Activated CD8-positive, alpha-beta memory T cell treated with anti-CD3 and anti-CD28 coated beads, Interleukin-2, amount 50 U/mL, for 4 hours (primary cell): ENCODE measurements around the gene MILR1.
"Not testable (repeated sequence)": the region's sequence is repeated elsewhere in the genome, so short reads cannot be mapped to it uniquely, and the experiment has no call there.

Experiments
- DNase-seq: peaks from one replicate; pipeline ENCODE4 v3.0.0-alpha.2; 2020

MILR1 gene, protein sequence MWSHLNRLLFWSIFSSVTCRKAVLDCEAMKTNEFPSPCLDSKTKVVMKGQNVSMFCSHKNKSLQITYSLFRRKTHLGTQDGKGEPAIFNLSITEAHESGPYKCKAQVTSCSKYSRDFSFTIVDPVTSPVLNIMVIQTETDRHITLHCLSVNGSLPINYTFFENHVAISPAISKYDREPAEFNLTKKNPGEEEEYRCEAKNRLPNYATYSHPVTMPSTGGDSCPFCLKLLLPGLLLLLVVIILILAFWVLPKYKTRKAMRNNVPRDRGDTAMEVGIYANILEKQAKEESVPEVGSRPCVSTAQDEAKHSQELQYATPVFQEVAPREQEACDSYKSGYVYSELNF

DNA sequence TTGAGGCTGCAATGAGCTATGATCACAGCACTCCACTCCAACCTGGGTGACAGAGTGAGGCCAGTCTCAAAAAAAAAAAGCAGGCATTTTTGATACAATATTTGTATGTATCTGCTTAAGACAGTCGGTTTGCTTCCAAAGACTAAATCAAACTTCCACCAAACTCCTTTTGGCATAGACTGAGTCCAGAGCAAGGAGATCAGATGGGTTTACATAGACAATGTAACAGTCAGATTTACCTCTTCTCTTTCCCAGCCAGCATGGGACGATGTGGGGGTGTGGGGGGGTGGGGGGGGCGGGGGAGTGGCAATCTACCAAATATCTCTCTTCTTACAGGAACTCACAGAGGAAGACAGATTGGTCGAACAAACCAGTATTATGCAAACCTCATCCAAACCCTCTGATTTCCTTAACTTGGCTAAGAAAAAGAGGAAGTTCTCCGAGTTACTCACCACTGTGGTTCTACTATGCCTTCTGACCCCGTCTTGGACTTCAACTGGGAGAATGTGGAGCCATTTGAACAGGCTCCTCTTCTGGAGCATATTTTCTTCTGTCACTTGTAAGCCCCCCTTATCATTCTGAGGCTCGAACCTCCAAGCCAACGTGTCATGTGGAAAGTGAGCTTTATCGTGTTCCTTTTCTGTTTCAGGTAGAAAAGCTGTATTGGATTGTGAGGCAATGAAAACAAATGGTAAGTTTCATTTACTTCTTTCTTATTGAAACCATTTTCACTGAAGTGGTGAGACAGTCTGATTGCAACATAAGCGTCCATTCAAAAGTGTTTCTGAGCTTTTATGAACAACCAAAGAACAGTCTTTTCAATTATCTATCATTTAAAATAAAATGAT lies at the start of gene MILR1:
MILR1 (plus strand) TSS at position 451 of the 848 bp plus-strand sequence; CDS start at position 505, 54 bp downstream.
- DNase-seq = no peak

DNA sequence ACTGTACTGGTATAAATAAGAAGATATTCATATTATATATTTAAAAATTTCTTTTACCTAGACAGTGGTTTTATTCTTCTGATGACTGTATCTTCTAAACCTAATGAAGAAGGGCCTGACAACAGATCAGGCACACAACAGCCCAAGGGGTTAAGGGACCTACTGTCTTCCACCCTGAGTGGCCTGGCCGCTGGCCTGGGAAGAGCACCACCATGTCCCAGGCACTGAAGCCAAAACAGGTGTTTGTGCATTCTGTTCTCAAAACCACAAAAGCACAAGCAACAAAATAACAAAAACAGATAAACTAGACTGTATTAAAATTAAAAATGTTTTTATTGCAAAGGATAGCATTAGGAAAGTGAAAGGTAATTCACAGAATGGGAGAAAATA lies 49.2 kb upstream of the MILR1 start:
- DNase-seq = no peak

DNA sequence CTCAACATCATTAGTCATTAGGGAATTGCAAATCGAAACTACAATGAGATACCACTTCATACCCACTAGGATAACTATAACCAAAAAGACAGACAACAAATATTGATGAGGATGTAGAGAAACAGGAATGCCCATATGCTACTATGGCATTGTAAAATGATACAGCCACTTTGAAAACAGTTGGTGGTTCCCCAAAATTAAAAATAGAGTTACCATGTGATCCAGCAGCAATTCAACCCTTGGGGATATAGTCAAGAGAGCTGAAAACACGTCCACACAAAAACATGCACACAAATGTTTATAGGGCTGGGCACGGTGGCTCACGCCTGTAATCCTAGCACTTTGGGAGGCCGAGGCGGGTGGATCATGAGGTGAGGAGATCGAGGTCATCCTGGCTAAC lies 48.3 kb upstream of the MILR1 start:
- DNase-seq = no peak

DNA sequence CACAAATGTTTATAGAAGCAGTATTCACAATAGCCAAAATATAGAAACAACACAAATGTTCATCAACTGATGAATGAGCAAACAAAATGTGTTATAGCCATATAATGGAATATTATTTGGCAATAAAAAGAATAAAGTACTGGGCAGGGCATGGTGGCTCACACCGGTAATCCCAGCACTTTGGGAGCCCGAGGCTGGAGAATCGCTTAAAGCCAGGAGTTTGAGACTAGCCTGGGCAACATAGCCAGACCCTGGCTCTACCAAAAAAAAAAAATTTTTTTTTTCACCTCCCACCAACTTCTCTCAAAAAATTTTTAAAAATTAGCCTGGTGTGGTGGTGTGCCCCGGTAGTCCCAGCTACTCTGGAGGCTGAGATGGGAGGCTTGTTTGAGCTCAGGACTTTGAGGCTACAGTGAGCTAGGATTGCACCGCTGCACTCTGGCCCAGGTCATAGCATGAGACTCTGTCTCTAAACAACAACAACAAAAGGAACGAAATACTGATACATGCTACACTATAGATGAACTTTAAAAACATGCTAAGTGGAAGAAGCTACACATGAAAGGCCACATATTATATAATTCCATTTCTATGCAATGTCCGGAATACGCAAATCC lies 47.6 kb upstream of the MILR1 start:
- DNase-seq = no peak

DNA sequence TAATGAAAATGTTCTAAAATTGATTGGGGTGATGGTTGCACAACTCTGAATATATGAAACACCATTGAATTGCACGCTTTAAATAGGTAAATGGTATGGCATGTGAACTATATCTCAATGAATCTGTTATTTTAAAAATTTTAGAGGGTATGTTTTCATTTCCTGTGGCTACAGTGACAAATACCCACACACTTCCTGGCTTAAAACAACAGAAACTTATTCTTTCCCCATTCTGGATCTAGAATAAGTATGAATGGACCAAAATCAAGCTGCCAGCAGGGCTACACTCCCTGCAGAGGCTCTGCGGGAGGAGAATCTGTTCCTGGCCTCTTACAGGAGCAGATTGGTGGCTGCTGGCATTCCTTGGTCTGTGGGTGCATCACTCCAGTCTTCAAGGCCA lies 47.0 kb upstream of the MILR1 start:
- no peak for DNase-seq

DNA sequence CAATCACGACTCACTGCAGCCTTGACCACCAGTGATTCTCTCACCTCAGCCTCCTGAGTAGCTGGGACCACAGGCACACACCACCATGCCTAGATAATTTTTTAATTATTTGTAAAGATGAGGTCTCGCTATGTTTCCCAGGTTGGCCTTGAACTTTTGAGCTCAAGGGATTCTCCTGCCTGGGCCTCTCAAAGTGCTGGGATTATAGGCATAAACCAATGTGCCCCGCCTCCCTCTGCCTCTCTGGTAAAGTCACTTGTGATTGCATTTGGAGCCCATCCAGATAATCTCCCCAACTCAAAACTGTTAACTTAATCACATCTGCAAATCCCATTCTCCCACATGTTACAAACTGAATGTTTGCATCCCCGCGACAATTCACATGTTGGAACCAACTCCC lies 46.4 kb upstream of the MILR1 start:
- no peak for DNase-seq

DNA sequence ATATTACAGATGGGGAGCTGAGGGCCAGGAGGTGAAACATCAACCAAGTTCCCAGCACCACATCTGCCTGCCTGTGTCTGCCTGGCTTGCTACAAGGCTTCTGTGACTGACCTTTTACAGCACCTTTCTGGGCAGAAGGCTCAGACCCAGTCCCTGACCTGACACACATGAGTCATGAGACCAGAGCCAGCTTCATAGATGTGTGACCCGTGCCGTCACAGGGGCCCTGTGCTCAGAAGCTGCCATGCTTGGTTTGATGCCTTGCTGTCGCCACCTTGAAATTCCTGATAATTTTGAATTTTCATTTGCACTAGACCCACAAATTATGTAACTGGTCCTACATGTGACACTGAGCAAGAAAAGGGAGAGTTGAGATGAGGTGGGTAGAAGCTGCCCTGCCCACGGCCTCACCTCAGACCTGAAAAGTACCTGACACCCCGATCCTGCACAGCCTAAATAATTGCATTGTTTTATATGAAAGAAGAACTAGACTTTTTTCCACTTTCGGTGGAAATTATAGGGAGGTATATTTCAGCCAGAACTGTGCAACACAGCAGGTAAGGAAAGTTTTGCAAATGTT lies 44.9 kb upstream of the MILR1 start:
- DNase-seq = no peak

DNA sequence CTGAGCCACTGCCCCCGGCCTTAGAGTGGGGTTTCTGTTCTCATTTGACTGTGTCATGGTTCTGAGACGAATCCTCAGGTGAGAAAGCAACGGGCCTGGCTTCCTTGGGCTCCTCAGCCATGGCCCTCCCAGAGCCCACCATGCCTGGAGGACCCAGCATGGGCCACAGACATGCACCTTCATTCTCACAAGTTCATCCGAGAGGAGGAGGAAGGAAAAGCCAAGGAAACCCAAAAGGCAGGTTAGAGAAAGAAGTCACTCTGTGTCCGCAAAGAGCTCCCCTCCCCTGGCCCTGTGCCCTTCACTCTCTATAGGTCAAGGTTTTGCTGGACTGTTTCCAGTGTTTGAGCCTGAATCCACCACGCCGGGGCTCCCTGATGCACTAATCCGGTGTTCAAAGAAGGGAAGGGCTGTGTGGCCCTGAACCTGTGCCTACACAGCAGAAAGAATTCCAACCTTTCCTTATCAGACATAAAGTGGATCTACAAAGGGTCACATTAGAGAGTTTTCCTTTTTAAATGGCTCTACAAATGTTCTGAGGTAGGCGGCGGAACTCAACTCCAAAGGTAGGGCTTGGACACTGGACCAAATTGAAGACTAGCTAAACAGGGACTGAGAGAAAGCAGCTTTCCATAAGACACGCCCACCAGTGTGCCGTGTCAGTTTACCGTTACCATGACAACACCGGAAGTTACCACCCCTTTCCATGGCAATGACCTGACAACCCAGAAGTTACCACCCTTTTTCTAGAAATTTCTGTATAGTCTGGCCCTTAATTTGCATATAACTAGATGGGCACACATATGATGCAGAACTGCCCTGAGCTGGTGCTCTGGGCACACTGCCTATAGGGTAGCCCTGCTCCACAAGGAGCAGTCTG lies 42.4 kb upstream of the MILR1 start:
- DNase-seq = no peak

DNA sequence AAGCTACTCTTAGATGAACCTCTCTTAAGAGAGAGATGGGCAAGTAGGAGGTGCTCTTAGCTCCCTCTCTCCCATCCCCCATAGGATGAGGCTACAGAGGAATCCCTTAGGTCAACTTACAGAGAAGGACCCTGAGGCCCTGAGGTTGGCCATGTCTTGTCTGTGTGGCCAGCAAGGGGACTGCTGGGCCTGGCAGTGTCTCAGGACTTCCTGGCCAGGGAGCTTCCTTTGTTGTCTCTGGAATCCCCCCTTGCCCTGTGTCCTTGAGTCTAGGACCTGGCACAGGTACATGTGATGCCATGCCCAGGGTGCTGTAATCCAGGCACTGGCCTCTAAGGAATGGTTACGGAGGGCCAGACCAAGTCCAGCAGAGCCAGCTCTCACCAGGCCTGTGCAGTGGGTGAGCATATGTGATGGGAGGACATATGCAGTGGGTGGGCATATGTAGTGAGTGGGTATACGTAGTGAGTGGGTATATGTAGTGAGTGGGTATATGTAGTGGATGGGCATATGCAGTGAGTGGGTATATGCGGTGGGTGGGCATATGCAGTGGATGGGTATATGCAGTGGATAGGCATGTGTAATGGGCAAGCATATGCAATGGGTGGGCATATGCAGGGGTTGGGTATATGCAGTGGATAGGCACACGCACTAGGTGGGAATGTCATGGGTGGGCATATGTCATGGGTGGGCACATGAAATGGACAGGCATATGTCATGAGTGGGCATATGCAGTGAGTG lies 38.0 kb upstream of the MILR1 start:
- DNase-seq = no peak

DNA sequence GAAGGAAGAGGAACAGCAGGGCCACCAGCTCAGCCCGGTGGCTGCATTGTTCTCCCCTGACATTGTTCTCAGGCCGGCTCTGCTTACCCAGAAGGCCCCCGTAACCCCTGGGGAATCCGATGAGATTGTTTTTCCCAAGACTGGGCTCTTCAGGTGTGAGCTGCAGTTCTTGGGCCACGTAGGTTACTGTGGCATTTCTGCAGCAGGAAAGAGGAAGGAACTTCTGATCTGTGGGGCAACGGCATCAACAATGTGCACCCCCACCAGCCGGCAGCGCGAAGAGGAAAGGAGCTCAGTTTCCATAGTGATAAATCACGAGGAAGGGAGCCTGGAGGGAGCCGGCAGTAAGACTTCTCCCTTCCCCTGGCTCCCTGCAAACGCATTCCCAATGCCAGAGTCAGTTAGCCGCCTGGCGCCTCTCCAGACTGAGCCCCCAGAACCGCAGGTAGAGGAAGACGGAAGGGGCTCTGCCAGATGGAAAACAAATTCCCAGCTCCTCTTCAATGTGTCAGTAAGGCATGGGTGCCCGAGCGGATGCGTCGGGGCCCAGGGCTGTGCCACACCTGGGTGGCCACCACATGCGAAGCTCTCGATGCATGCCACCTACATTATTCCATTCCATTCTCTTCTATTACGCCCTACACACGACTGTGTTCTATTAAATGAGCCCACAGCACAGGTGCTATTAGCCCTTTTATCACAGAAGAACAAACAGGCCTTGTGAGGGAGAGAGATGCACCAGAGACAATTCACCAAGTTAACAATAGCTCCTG lies 36.7 kb upstream of the MILR1 start:
- DNase-seq = no peak

DNA sequence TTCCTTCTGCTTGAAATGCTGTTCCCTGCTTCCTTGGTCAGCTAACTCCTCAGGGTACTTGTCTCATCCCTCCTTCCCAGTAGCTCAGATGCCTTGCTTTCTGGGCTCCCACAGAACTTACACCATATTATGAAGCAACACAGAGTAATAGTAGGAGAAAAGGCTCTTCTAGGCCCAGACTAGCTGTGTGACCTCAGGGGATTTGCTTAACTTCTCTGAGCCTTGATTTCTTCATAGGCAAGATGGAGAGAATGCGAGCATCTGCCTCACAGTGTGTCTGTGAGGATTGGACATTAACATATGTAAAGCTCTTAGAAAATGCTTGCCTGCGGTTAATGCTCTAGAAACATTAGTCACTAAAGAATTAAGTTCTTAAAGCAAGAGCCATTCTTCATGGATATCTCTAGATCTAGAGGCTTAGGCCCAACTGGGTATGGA lies 36.0 kb upstream of the MILR1 start:
- DNase-seq = no peak

DNA sequence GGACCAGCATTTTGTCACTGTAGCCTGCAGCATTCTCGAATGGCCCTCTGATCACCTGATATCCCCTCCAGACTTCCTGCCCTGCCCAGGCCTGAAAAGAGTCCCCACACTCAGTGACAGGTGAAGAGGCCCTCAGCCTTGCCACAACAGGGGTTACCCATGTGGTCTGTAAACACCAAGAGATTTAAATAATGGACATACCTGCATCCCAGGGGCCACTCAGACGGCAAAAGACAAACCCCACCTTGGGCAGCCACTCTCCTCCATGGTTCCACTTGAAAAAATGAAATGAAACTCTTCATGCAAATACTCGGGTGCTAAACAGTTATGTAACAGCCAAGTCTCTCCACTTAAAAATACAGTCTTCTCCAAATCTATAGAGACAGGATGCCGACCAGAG lies 35.4 kb upstream of the MILR1 start:
- no peak for DNase-seq

DNA sequence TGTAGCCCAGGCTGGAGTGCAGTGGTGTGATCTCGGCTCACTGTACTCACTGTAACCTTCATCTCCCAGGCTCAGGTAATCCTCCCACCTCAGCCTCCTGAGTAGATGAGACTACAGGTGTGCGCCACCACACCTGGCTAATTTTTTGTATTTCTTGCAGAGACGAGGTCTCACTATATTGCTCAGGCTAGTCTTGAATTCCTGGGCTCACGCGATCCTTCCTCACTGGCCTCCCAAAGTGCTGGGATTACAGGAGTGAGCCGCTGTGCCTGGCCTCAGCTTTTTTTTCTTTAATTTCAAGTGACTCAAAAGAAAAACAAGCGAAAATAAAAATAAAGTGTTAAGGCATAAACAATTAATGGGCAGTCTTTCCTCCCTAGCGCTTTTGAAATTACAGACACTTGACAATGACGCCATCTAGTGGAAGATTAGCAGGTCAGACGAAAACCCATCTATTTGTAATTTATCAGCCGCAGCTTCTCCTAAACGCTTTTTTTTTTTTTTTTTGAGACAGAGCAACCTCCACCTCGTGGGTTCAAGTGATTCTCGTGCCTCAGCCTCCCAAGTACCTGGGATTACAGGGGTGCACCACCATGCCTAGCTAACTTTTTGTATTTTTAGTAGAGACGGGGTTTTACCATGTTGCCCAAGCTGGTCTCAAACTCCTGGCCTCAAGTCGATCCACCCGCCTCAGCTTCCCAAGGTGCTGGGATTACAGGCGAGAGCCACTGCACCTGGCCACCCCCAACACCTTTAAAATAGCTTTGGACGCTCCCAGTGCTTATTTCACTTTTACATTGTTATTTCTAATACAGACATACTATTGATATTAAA lies 30.2 kb upstream of the MILR1 start:
- DNase-seq = no peak

DNA sequence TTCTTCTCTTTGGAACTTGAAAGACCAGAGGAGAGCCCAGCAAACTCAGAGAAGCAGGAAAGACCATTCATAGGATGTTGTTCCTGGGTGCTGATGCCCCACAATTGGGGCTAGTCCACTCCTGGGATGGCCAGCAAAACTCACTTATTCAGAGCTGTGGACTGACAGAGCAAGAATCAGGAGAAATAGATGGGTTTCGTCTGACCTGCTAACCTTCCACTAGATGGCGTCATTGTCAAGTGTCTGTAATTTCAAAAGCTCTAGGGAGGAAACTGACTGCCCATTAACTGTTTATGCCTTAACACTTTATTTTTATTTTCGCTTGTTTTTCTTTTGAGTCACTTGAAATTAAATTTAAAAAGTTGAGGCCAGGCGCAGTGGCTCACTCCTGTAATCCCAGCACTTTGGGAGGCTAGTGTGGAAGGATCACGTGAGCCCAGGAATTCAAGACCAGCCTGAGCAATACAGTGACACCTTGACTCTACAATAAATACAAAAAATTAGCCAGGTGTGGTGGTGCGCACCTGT lies 28.7 kb upstream of the MILR1 start:
- DNase-seq = no peak

DNA sequence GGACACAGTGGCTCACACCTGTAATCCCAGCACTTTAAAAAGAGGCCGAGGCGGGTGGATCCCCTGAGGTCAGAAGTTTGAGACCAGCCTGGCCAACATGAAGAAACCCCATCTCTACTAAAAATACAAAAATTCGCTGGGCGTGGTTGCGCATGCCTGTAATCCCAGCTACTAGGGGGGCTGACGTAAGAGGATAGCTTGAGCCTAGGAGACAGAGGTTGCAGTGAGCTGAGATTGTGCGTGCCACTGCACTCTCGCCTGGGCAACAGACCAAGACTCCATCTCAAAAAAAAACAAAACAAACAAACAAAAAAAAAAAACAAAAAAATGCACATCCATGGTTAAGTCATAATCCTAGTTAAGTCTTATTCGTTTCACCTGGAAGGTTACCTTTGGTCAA lies 26.8 kb upstream of the MILR1 start:
- not testable (repeated sequence) for DNase-seq

DNA sequence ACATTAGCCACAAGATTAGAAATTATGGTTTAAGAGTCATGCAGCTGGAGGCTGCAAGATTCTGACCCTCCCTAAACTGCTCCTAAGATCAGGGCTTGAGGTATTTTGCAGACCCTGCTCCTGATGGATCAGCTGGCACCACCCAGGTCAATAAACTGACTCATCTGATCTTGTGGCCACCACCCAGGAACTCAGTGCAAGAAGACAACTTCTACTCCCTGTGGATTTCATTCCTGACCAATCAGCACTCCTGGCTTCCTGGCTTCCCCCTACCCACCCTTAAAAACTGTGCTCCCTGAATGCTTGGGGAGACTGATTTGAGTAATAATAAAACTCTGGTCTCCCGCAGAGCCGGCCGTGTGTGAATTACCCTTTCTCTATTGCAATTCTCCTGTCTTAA lies 25.0 kb upstream of the MILR1 start:
- DNase-seq = no peak

DNA sequence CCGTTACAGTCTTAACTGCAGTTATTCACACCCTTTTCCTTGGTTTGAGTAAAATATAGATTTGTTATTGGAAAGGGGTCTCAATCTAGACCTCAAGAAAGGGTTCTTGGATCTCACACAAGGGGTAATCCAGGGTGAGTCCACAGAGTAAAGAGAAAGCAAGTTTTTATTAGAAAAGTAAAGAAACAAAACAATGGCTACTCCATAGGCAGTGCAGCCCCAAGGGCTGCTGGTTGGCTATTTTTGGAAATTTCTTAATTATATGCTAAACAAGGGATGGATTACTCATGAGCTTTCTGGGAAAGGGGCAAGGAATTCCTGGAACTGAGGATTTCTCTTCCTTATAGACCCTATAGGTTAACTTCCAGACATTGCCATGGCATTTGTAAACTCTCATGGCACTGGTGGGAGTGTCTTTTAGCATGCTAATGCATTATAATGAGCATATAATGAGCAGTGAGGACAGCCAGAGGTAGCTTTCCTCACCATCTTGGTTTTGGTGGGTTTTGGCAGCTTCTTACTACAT lies 24.5 kb upstream of the MILR1 start:
- DNase-seq = no peak

DNA sequence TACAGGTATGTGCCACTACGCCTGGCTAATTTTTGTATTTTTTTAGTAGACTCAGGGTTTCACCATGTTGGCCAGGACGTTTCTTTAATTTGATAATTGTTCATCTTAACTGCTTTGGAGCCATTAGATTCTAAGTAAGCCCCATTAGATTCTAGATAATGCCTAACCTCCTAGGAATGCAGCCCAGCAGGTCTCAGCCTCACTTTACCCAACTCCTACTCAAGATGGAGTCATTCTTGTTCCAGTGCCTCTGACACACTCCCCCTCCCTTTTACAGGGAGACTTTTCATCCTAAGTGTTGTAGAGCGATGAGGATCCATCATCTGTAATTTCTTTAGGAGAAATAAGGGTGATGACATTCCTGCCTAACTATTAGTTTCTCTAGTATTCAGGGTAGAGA lies 23.7 kb upstream of the MILR1 start:
- no peak for DNase-seq

DNA sequence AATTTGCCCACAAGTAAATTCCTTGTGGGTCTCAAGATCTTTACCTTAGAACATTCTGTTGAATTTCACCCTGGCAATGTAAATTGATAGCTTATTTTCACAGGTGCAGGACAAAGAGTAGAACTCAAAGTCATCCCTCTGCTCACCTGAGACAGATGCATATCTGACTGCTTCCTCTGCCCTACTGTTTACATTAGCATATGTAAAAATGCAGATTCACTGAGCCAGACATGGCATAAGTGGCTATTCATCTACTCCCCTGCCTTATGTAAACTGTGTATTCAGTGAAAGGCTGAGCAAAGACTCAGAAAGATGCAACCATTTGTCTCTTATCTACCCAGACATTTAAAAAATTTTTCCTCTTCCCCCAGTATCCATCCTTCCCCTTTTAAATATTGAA lies 22.3 kb upstream of the MILR1 start:
- no peak for DNase-seq
